ENCODE results near the gene FOXA1. TPM values are rescaled to one million over a fixed set of nuclear protein-coding genes. Genes with fewer than 3 reads are reported as not detected.
"Not testable (repeated sequence)": the region's sequence is repeated elsewhere in the genome, so short reads cannot be mapped to it uniquely, and the experiment has no call there.

The FOXA1 gene
- total RNA-seq, 1 experiment from 2014 or later = not detected

DNA sequence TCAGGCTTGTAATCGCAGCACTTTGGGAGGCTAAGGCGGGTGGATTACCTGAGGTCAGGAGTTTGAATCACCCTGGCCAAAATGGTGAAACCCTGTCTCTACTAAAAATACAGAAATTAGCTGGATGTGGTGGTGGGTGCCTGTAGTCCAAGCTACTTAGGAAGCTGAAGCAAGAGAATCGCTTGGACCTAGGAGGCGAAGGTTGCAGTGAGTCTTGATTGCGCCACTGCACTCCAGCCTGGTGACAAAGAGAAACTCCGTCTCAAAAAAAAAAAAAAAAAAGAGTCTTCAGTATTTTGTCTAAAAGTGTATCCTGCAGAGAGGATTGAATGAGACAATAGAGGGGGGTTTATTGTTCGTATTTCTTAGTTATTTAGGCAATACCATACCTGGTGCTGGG is 25.3 kb downstream of the FOXA1 start:
- in situ Hi-C loops (cut with HindIII; ENCODE audit: low sequenced_read_pairs) = no loop called here

GRCh38 chr14:37566811-37567371 is 28.2 kb downstream of the FOXA1 start:
- in situ Hi-C loops (cut with HindIII; ENCODE audit: low sequenced_read_pairs) = no loop called here
- DNase-seq (ENCODE audit: low spot score) = no peak

More for the DNA sequence above, 25.3 kb downstream of the FOXA1 start:
- no peak for DNase-seq (ENCODE audit: low spot score)

DNA sequence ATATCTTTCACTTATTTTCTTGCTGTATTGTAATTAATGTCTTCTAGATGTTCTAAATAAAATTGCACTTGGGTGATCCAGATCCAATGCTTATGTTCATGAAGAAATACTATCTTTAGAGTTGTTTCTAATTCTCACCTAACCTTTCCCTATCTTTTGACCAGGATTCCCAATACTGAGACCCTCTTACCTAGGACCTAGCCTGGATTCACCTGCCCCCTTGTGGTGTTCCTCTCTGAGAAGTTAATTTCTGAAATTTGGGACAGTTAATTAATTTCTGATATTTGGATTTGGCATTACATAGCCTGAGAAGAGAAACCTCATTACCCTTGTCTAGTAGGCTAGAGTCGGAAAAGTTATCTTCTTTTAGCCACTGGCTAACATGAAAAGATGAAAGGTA is 29.5 kb downstream of the FOXA1 start:
- no peak for DNase-seq (ENCODE audit: low spot score)
- in situ Hi-C loops (cut with HindIII; ENCODE audit: low sequenced_read_pairs) = no loop called here

- in situ Hi-C loops (cut with HindIII; ENCODE audit: low sequenced_read_pairs) = no loop called here
Observed at GRCh38 chr14:37563189-37563588, 31.9 kb downstream of the FOXA1 start.

DNA sequence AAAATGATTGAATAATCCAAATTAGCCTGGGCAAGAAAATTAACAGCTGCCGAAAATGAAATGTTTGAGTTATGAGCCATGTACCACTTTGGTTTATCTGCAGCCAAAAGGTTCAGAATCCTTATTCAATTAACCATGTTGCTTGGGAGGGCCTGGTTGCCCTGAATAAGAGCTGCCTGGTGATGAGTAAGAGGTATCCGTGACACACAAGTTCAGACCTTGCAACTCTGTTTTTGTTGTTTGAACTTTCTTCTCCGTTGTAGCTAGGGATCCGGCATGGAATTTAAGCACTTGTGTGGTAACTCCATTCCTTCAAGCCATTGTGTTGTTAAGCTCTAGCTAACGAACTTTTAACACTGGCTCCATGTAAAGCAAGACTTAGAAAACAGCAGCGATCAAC is 35.7 kb downstream of the FOXA1 start:
- in situ Hi-C loops (cut with HindIII; ENCODE audit: low sequenced_read_pairs) = no loop called here

More at GRCh38 chr14:37563189-37563588, 31.9 kb downstream of the FOXA1 start:
- no peak for DNase-seq (ENCODE audit: low spot score)

GRCh38 chr14:37558740-37559139 is 36.3 kb downstream of the FOXA1 start:
- in situ Hi-C loops (cut with HindIII; ENCODE audit: low sequenced_read_pairs) = no loop called here
- DNase-seq (ENCODE audit: low spot score) = no peak

More for the DNA sequence above, 35.7 kb downstream of the FOXA1 start:
- DNase-seq (ENCODE audit: low spot score) = no peak

- DNase-seq (ENCODE audit: low spot score); in situ Hi-C loops (cut with HindIII; ENCODE audit: low sequenced_read_pairs): not testable (repeated sequence)
Observed at GRCh38 chr14:37555596-37555995, 39.5 kb downstream of the FOXA1 start.

GRCh38 chr14:37553935-37554550 is 41.0 kb downstream of the FOXA1 start:
- in situ Hi-C loops (cut with HindIII; ENCODE audit: low sequenced_read_pairs) = no loop called here
- DNase-seq (ENCODE audit: low spot score) = no peak

DNA sequence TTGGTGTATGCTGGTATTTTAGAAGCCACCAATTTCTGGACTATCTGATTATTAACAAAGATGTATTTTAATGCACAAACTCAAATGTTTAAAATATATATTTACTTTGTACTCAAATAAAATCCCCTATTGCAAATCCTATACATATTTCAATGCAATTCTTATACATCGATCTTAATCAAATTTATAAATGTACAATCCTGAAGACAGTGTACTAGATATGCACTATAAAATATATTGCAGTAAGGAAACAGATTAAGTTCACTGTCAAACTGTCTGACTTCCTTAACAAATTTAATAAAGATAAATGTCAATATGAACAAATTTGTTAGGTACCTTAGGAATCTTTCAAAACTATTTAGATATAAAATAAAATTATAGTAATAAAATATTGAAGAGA is 43.9 kb downstream of the FOXA1 start:
- in situ Hi-C loops (cut with HindIII; ENCODE audit: low sequenced_read_pairs) = no loop called here

GRCh38 chr14:37550511-37550910 is 44.5 kb downstream of the FOXA1 start:
- in situ Hi-C loops (cut with HindIII; ENCODE audit: low sequenced_read_pairs) = no loop called here
- no peak for DNase-seq (ENCODE audit: low spot score)

More for the DNA sequence above, 43.9 kb downstream of the FOXA1 start:
- DNase-seq (ENCODE audit: low spot score) = no peak

- in situ Hi-C loops (cut with HindIII; ENCODE audit: low sequenced_read_pairs) = no loop called here
Observed at GRCh38 chr14:37546621-37547447, 48.2 kb downstream of the FOXA1 start.

DNA sequence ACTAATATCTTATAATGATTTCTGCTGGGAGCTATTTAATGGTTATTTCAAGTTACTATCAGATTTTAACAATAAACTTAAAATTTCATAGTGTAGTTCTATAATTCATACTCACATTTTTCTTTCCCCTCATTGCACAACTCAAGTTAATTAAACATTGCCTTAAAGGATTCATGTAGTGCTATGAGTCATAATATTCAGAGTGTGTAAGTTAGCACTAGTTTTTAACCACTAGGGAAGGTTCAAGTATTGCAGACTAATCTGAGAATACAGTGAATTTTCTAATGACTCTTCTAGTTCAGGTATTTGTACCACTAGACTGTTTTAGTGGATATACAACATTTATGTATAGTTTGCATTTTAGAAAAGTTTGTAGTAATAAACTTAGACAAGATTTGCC is 49.9 kb downstream of the FOXA1 start:
- no peak for DNase-seq (ENCODE audit: low spot score)
- in situ Hi-C loops (cut with HindIII; ENCODE audit: low sequenced_read_pairs) = no loop called here

More at GRCh38 chr14:37546621-37547447, 48.2 kb downstream of the FOXA1 start:
- no peak for DNase-seq (ENCODE audit: low spot score)

DNA sequence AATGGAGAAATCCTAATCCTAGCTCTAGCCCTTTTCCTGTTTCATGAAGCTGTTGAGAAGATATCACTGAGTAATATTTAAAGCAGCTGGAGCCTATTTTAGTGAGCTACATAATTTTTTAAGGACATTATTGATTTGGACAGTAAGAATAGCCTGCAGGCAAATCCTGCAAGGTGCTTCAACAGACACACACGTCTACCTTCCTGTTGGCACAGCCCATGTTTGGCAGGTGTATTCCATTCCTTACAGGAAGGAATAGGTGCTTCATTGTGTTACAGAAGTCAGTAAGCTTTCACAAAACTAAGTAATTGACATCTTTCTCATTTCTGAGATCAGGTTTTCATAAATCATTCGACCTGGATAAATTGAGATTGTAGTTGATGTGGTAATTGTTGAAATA is 50.6 kb downstream of the FOXA1 start:
- in situ Hi-C loops (cut with HindIII; ENCODE audit: low sequenced_read_pairs) = no loop called here

DNA sequence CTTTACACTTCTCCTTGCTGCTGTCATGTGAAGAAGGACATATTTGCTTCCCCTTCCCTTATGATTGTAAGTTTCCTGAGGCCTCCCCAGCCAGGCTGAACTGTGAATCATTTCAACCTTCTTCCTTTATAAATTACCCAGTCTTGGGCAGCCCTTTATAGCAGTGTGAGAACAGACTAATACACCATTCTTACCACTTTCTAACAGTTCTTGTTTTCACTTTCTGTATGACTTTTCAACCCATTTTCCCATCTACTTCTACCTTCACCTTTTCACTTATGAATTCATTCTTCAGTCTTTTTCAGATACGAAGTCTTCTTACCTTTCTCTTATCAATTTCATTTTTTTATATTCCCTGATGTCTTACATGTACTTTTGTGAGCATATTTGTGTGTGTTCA is 55.1 kb downstream of the FOXA1 start:
- no peak for DNase-seq (ENCODE audit: low spot score)
- in situ Hi-C loops (cut with HindIII; ENCODE audit: low sequenced_read_pairs) = no loop called here

More for the DNA sequence above, 50.6 kb downstream of the FOXA1 start:
- no peak for DNase-seq (ENCODE audit: low spot score)

Other genes starting within 250 kb of the FOXA1 start
- gene TTC6, start 380 bp upstream of the FOXA1 start, total RNA-seq (2014; rRNA removed; shearing (Covaris generic)) = not detected in 2 replicates